Measurements from ENCODE around the gene CATSPER1.

Gene CATSPER1

GRCh38 chr11:66044757-66045156, 18.5 kb upstream of the CATSPER1 start:
- H3K4me3 ChIP-seq (ENCODE audit: low read depth, low read length) = no peak overlapping the region

DNA sequence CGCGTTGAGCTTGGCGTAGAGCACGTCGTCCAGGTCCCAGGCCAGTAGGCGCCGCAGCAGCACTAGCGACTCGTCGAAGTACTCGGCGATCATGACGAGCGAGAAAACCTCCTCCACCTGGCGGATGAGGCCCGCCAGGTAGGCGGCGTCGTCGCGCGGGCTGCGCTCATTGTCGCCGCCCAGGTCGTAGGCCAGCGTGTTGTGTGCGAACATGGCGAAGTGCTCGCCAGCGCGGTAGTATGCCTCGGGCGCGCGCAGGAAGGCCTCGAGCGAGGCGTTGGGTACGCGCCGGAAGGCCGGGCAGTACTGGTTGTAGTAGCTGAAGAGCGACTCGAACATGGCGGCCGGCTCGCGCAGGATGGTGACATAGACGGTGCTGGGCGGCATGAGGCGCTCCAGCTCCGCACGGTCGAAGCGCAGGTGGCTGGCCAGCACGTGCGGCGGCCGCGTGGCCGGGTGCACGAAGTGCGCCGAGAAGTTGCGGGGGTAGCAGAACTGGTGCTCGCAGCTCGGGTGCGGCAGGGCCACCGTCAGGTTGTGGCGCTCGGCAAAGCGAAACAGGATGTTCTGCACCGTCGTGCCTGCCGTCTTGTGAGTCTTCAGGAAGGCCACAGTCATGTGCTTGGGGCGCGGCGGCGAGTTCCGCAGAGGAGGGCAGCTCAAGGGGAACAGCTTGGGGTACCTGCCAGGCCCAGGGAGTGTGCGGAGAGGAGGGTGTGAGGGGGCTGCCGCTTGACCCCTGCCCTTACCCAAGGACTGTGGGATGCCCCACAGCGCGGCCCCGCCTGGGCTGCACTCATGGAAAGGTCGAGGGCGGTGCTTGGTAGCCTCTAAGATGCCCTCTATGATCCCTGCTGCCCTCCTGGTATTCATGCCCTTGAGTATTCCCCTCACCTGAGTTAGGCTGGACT, 17.0 kb upstream of the CATSPER1 start:
- H3K9me3 ChIP-seq (ENCODE audit: severe bottlenecking) = no peaks in the 10 kb centered on the region
- H3K4me3 ChIP-seq (ENCODE audit: low read depth, low read length) = no peak overlapping the region
- TF ChIP-seq CTCF (IDR thresholded peaks at IDR 0.05; ENCODE audit: low read depth, low read length) = no peak
- DNase-seq = no peak
- H3K36me3 ChIP-seq = peaks cover 50% of the 10 kb centered on the region
- H3K27ac ChIP-seq = no peak overlapping the region
- no peaks in the 10 kb centered on the region for H3K27me3 ChIP-seq (ENCODE audit: insufficient read depth, low read depth, severe bottlenecking)

More at GRCh38 chr11:66044757-66045156, 18.5 kb upstream of the CATSPER1 start:
- Histone ChIP-seq H3K36me3 (peaks cover 50% of the 10 kb centered on the region), H3K27me3 (ENCODE audit: insufficient read depth, low read depth, severe bottlenecking) (no peaks in the 10 kb centered on the region), H3K27ac (peak overlapping the region; percentile 77), H3K9me3 (ENCODE audit: severe bottlenecking) (no peaks in the 10 kb centered on the region)
- DNase-seq = no peak
- TF ChIP-seq CTCF (IDR thresholded peaks at IDR 0.05; ENCODE audit: low read depth, low read length) = no peak

GRCh38 chr11:66042227-66042995, 16.1 kb upstream of the CATSPER1 start:
- no peak for TF ChIP-seq CTCF (IDR thresholded peaks at IDR 0.05; ENCODE audit: low read depth, low read length)
- no peak overlapping the region for H3K27ac ChIP-seq
- no peak for DNase-seq
- peaks cover under 1% of the 10 kb centered on the region for H3K9me3 ChIP-seq (ENCODE audit: severe bottlenecking)
- H3K36me3 ChIP-seq = peaks cover 50% of the 10 kb centered on the region
- no peaks in the 10 kb centered on the region for H3K27me3 ChIP-seq (ENCODE audit: insufficient read depth, low read depth, severe bottlenecking)
- H3K4me3 ChIP-seq (ENCODE audit: low read depth, low read length) = no peak overlapping the region

GRCh38 chr11:66039765-66040164, 13.5 kb upstream of the CATSPER1 start:
- no peak for DNase-seq
- no peak for TF ChIP-seq CTCF (IDR thresholded peaks at IDR 0.05; ENCODE audit: low read depth, low read length)
- no peak overlapping the region for H3K27ac ChIP-seq
- H3K9me3 ChIP-seq (ENCODE audit: severe bottlenecking) = peaks cover 6% of the 10 kb centered on the region
- H3K4me3 ChIP-seq (ENCODE audit: low read depth, low read length) = no peak overlapping the region
- H3K36me3 ChIP-seq = peaks cover 44% of the 10 kb centered on the region
- H3K27me3 ChIP-seq (ENCODE audit: insufficient read depth, low read depth, severe bottlenecking) = no peaks in the 10 kb centered on the region

- no peak for TF ChIP-seq CTCF (IDR thresholded peaks at IDR 0.05; ENCODE audit: low read depth, low read length)
- Histone ChIP-seq H3K9me3 (ENCODE audit: severe bottlenecking) (peaks cover 6% of the 10 kb centered on the region), H3K27me3 (ENCODE audit: insufficient read depth, low read depth, severe bottlenecking) (no peaks in the 10 kb centered on the region), H3K36me3 (peaks cover 24% of the 10 kb centered on the region), H3K4me3 (ENCODE audit: low read depth, low read length) (no peak overlapping the region), H3K27ac (no peak overlapping the region)
- no peak for DNase-seq
Observed at GRCh38 chr11:66037327-66037726, 11.0 kb upstream of the CATSPER1 start.

All from WERI-Rb-1 (cell line).